A549 treated with RU486 at 1 μM for 4 hours (cell line): ENCODE results near the gene SUMO2. TPM values are rescaled to one million over a fixed set of nuclear protein-coding genes. Genes with fewer than 3 reads are reported as not detected.

Experiments used
- total RNA-seq: library from RNA; stranded (reverse); fragments of 200-300 nt; extraction: Qiagen RNA extraction; gene quantifications from 5 replicates; pipeline ENCODE4 v1.2.3, GENCODE V29; 2022; ENCODE audit warnings: low read depth

SUMO2 gene
- 369 to 399 TPM (median 390 TPM) in 5 replicates for total RNA-seq

DNA sequence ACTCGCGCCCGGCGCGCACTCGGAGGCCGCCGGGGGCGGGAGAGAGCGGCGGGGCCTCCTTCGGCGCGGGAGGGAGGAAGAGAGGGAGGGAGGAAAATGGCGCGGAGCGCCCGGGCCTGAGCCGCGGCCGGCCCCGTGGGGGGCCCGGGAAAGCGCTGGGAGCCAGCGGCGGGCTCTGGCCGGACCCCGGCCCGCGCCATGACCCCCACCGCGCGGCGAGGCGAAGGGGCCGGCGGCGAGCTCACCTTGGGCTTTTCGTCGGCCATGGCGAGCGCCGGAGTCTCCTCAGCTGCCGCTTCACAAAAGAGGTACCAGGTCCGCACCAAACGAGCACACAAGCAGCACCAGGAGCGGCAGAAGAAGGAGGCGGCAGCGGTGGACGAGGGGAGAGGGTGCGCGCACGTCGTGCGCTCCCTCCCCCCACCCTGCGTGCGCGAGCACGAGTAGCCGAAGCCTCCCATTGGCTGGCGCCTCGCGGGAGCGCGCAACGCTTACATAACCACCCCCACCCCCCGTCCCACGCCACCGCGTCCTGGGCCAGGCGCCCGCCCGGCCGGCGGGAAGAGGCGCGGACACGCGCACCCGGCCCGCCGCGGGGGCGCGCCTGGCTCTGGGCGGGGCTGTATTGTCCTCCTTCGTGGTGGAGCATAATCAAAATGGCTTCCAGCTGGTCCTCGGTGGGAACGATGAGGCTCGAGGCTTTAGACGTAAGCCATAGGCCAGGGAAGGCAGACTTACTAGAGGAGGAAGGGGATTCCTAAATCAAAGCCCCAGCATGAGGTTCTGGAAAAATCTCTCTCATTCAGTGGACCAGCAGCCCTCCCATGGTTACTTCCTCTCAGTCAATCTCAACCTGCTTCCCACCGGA lies at the start of gene SUMO2:
Gene SUMO2, minus strand, starts transcription at position 391 of the 868 bp plus-strand sequence. Its CDS starts 125 bp downstream, at position 266.

GRCh38 chr17:75205037-75205792 lies 22.5 kb upstream of the SUMO2 start, which contains the start of gene NUP85:
NUP85 (plus strand) TSS chr17:75205679; CDS start chr17:75205762, 83 bp downstream.

DNA sequence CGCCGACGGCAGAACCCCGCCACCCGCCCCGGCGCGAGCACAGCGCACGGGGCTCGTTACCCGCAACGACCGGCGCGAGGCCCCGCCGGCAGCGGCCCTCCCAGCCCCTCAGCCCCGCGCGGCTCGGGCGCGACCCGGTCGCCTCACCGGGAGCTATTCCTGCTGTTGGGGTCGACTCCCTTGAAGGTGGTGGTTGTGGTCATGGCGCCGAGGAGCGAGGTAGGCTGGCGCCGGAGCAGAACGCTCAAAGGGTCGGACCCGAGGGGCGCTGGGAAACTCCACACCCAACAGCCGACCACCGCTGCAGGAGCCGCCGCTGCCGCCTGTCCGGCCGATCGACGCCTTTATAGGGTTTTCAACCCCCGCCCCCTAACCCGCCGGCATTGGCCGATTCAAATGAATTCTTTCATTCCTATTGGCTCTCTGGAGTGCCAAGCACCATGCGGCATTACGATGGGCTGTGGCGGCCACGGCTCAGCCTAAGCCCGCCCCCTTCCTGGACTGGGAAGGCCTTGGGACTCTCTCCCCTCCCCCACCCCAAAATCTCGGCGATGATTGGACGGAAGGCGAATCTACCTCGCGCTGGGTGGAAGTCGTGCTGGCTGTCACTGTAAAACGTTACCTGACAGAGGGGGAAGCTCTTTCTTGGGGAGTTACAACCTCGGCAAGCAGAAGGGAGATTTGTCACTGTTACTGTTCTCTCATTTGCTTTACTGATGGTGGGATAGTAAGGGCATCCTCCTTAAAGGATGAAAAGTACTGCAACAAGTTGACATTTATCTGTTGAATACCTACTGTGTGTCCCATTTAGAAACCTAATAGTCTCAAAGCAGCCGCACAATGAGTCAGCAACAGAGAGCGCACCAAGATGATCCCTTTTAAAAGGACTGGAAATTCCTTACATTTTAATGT lies 28.3 kb downstream of the SUMO2 start, which contains the start of gene JPT1:
Gene JPT1, minus strand, starts transcription at position 318 of the 912 bp plus-strand sequence. Its CDS starts 115 bp downstream, at position 203.

GRCh38 chr17:75131278-75132017 lies 51.3 kb downstream of the SUMO2 start, which contains the start of gene NT5C:
NT5C (minus strand) TSS chr17:75131742; CDS start chr17:75131707, 35 bp downstream.

Other genes with a start within 250 kb of the SUMO2 start
- not detected in 5 replicates for gene OTOP3, start 247.1 kb downstream of the SUMO2 start, total RNA-seq
- 6.1 to 9.2 TPM (median 9.0 TPM) in 5 replicates for gene HID1, start 210.2 kb downstream of the SUMO2 start, total RNA-seq
- 35.6 to 53.4 TPM (median 48.8 TPM) in 5 replicates for gene CDR2L, start 195.3 kb downstream of the SUMO2 start, total RNA-seq
- gene MRPL58, start 170.3 kb downstream of the SUMO2 start, total RNA-seq, result 76.3 to 88.4 TPM (median 82.0 TPM) in 5 replicates
- 461 to 594 TPM (median 516 TPM) in 5 replicates for gene ATP5PD, start 136.0 kb downstream of the SUMO2 start, total RNA-seq
- gene KCTD2, start 135.7 kb downstream of the SUMO2 start, total RNA-seq, result 28.0 to 30.8 TPM (median 29.8 TPM) in 5 replicates
- 22.1 to 37.5 TPM (median 30.9 TPM) in 5 replicates for gene SLC16A5, start 95.0 kb downstream of the SUMO2 start, total RNA-seq
- 17.1 to 22.7 TPM (median 18.6 TPM) in 5 replicates for gene ARMC7, start 73.0 kb downstream of the SUMO2 start, total RNA-seq
- 82.9 to 136 TPM (median 131 TPM) in 5 replicates for gene NT5C, start 51.2 kb downstream of the SUMO2 start, total RNA-seq
- gene JPT1, start 28.4 kb downstream of the SUMO2 start, total RNA-seq, result 699 to 981 TPM (median 832 TPM) in 5 replicates
- 84.5 to 125 TPM (median 100 TPM) in 5 replicates for gene NUP85, start 22.7 kb upstream of the SUMO2 start, total RNA-seq
- gene GGA3, start 78.6 kb upstream of the SUMO2 start, total RNA-seq, result 22.7 to 29.3 TPM (median 27.7 TPM) in 5 replicates
- 143 to 203 TPM (median 172 TPM) in 5 replicates for gene MRPS7, start 78.9 kb upstream of the SUMO2 start, total RNA-seq
- 32.8 to 37.8 TPM (median 37.2 TPM) in 5 replicates for gene MIF4GD, start 88.3 kb upstream of the SUMO2 start, total RNA-seq
- 18.2 to 25.0 TPM (median 21.2 TPM) in 5 replicates for gene SLC25A19, start 106.5 kb upstream of the SUMO2 start, total RNA-seq
- gene GRB2, start 222.7 kb upstream of the SUMO2 start, total RNA-seq, result 97.4 to 132 TPM (median 98.2 TPM) in 5 replicates